Measurements from ENCODE around the gene TMEM204. TPM values are rescaled to one million over a fixed set of nuclear protein-coding genes. Genes with fewer than 3 reads are reported as not detected.

TMEM204 gene
- total RNA-seq: 10.0 TPM
- polyA plus RNA-seq: 66.0 TPM

- no peak for DNase-seq (ENCODE audit: extremely low spot score)
- no peaks in the 10 kb centered on the region for H3K36me3 ChIP-seq (ENCODE audit: insufficient read depth)
- H3K4me3 ChIP-seq (ENCODE audit: low read depth, low read length): peak within 1 kb of the TSS; percentile 76
- H3K4me1 ChIP-seq (ENCODE audit: insufficient read depth): peaks cover 3% of the 10 kb centered on the region
- H3K27ac ChIP-seq (ENCODE audit: low read depth): peak within 1 kb of the TSS; percentile 95
- 28% methylated on average over 27 of the region's 27 CpGs for WGBS
Measured at GRCh38 chr16:1533443-1533951, at the start of gene TMEM204. Gene TMEM204, plus strand, starts transcription at chr16:1533666. Its CDS starts 610 bp downstream, at chr16:1534276.

- Histone ChIP-seq H3K4me3 (ENCODE audit: low read depth, low read length) (no peak overlapping the region), H3K4me1 (ENCODE audit: insufficient read depth) (no peaks in the 10 kb centered on the region), H3K27ac (ENCODE audit: low read depth) (no peak overlapping the region), H3K36me3 (ENCODE audit: insufficient read depth) (no peaks in the 10 kb centered on the region)
- 90% methylated on average over 40 of the region's 40 CpGs for whole genome bisulfite sequencing
- no peak for DNase-seq (ENCODE audit: extremely low spot score)
Measured at GRCh38 chr16:1485847-1486496, 47.5 kb upstream of the TMEM204 start.

- Histone ChIP-seq H3K4me3 (ENCODE audit: low read depth, low read length) (no peak overlapping the region), H3K36me3 (ENCODE audit: insufficient read depth) (no peaks in the 10 kb centered on the region), H3K27ac (ENCODE audit: low read depth) (no peak overlapping the region), H3K4me1 (ENCODE audit: insufficient read depth) (no peaks in the 10 kb centered on the region)
- no peak for DNase-seq (ENCODE audit: extremely low spot score)
- 79% methylated on average over 33 of the region's 33 CpGs for WGBS
Measured at GRCh38 chr16:1486551-1487390, 46.7 kb upstream of the TMEM204 start.

GRCh38 chr16:1487395-1488053 is 45.9 kb upstream of the TMEM204 start:
- Histone ChIP-seq H3K4me1 (ENCODE audit: insufficient read depth) (no peaks in the 10 kb centered on the region), H3K4me3 (ENCODE audit: low read depth, low read length) (no peak overlapping the region), H3K36me3 (ENCODE audit: insufficient read depth) (no peaks in the 10 kb centered on the region), H3K27ac (ENCODE audit: low read depth) (no peak overlapping the region)
- no peak for DNase-seq (ENCODE audit: extremely low spot score)
- 90% methylated on average over 39 of the region's 39 CpGs for WGBS

GRCh38 chr16:1488054-1488601 is 45.3 kb upstream of the TMEM204 start:
- Histone ChIP-seq H3K4me1 (ENCODE audit: insufficient read depth) (no peaks in the 10 kb centered on the region), H3K4me3 (ENCODE audit: low read depth, low read length) (no peak overlapping the region), H3K27ac (ENCODE audit: low read depth) (no peak overlapping the region), H3K36me3 (ENCODE audit: insufficient read depth) (no peaks in the 10 kb centered on the region)
- DNase-seq (ENCODE audit: extremely low spot score): no peak
- WGBS: 84% methylated on average over 24 of the region's 24 CpGs

GRCh38 chr16:1488619-1489018 is 44.8 kb upstream of the TMEM204 start, which contains the start of gene PTX4:
Gene PTX4, minus strand, starts transcription at chr16:1488944. Its CDS starts 35 bp downstream, at chr16:1488909.
- H3K27ac ChIP-seq (ENCODE audit: low read depth): no peak within 1 kb of the TSS
- no peak for DNase-seq (ENCODE audit: extremely low spot score)
- H3K4me1 ChIP-seq (ENCODE audit: insufficient read depth): no peaks in the 10 kb centered on the region
- H3K4me3 ChIP-seq (ENCODE audit: low read depth, low read length): no peak within 1 kb of the TSS
- H3K36me3 ChIP-seq (ENCODE audit: insufficient read depth): no peaks in the 10 kb centered on the region
- WGBS: 81% methylated on average over 19 of the region's 19 CpGs

GRCh38 chr16:1489077-1489476 is 44.4 kb upstream of the TMEM204 start:
- Histone ChIP-seq H3K4me1 (ENCODE audit: insufficient read depth) (no peaks in the 10 kb centered on the region), H3K27ac (ENCODE audit: low read depth) (no peak overlapping the region), H3K4me3 (ENCODE audit: low read depth, low read length) (no peak overlapping the region), H3K36me3 (ENCODE audit: insufficient read depth) (no peaks in the 10 kb centered on the region)
- DNase-seq (ENCODE audit: extremely low spot score): no peak
- 84% methylated on average over 12 of the region's 12 CpGs for WGBS

- Histone ChIP-seq H3K4me3 (ENCODE audit: low read depth, low read length) (no peak overlapping the region), H3K4me1 (ENCODE audit: insufficient read depth) (no peaks in the 10 kb centered on the region), H3K36me3 (ENCODE audit: insufficient read depth) (peaks cover 2% of the 10 kb centered on the region), H3K27ac (ENCODE audit: low read depth) (no peak overlapping the region)
- DNase-seq (ENCODE audit: extremely low spot score): no peak
- 84% methylated on average over 12 of the region's 12 CpGs for WGBS
Measured at GRCh38 chr16:1491327-1491726, 42.1 kb upstream of the TMEM204 start.

GRCh38 chr16:1492082-1492922 is 41.2 kb upstream of the TMEM204 start:
- no peak for DNase-seq (ENCODE audit: extremely low spot score)
- peaks cover 2% of the 10 kb centered on the region for H3K36me3 ChIP-seq (ENCODE audit: insufficient read depth)
- no peak overlapping the region for H3K27ac ChIP-seq (ENCODE audit: low read depth)
- WGBS: 86% methylated on average over 23 of the region's 23 CpGs
- H3K4me1 ChIP-seq (ENCODE audit: insufficient read depth): no peaks in the 10 kb centered on the region
- no peak overlapping the region for H3K4me3 ChIP-seq (ENCODE audit: low read depth, low read length)

GRCh38 chr16:1492923-1493745 is 40.3 kb upstream of the TMEM204 start, which contains the start of gene TELO2:
Gene TELO2, plus strand, starts transcription at chr16:1493360. Its CDS starts 922 bp downstream, at chr16:1494282.
- peak; percentile 21 for DNase-seq (ENCODE audit: extremely low spot score)
- peaks cover 2% of the 10 kb centered on the region for H3K36me3 ChIP-seq (ENCODE audit: insufficient read depth)
- under 1% methylated on average over 89 of the region's 89 CpGs for WGBS
- H3K4me3 ChIP-seq (ENCODE audit: low read depth, low read length): peak within 1 kb of the TSS; percentile 60
- H3K4me1 ChIP-seq (ENCODE audit: insufficient read depth): no peaks in the 10 kb centered on the region
- peak within 1 kb of the TSS; percentile 64 for H3K27ac ChIP-seq (ENCODE audit: low read depth)

- H3K27ac ChIP-seq (ENCODE audit: low read depth): no peak overlapping the region
- peak overlapping the region; percentile 60 for H3K4me3 ChIP-seq (ENCODE audit: low read depth, low read length)
- WGBS: under 1% methylated on average over 30 of the region's 30 CpGs
- no peak for DNase-seq (ENCODE audit: extremely low spot score)
- no peaks in the 10 kb centered on the region for H3K4me1 ChIP-seq (ENCODE audit: insufficient read depth)
- peaks cover 2% of the 10 kb centered on the region for H3K36me3 ChIP-seq (ENCODE audit: insufficient read depth)
Measured at GRCh38 chr16:1493746-1494094, 39.7 kb upstream of the TMEM204 start.

- 28% methylated on average over 25 of the region's 25 CpGs for WGBS
- Histone ChIP-seq H3K36me3 (ENCODE audit: insufficient read depth) (peaks cover 2% of the 10 kb centered on the region), H3K27ac (ENCODE audit: low read depth) (no peak overlapping the region), H3K4me1 (ENCODE audit: insufficient read depth) (no peaks in the 10 kb centered on the region), H3K4me3 (ENCODE audit: low read depth, low read length) (peak overlapping the region; percentile 60)
- DNase-seq (ENCODE audit: extremely low spot score): no peak
Measured at GRCh38 chr16:1494129-1494640, 39.3 kb upstream of the TMEM204 start.

All from urinary bladder (tissue), 4 donors.